ENCODE data around the gene RPS4Y1. TPM values are rescaled to one million over a fixed set of nuclear protein-coding genes. Genes with fewer than 3 reads are reported as not detected.

The RPS4Y1 gene
- polyA plus RNA-seq, 1 experiment = 1,141 TPM

DNA sequence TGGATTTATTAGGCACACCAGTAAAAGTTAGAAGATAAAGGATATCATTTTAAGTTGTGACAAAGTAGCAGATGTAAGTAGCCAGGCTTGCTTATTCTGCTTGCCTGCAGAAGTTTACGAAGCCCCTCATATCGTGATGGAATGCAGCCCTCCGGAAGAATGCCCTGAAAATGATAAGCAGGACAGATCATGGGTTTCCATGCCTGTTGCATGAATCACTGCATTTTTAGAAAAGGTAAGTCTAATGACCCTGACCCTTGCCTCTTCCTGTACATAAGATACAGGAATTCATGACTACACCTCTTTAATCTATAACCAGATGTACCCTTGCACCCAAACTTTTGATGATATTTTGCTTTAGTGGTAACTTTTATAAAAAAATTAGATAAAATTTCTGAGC, 16.9 kb upstream of the RPS4Y1 start:
- peaks cover 2% of the 10 kb centered on the region for H3K27me3 ChIP-seq (ENCODE audit: control insufficient read depth, insufficient read depth, low read length)
- TF ChIP-seq, protein P1, sequence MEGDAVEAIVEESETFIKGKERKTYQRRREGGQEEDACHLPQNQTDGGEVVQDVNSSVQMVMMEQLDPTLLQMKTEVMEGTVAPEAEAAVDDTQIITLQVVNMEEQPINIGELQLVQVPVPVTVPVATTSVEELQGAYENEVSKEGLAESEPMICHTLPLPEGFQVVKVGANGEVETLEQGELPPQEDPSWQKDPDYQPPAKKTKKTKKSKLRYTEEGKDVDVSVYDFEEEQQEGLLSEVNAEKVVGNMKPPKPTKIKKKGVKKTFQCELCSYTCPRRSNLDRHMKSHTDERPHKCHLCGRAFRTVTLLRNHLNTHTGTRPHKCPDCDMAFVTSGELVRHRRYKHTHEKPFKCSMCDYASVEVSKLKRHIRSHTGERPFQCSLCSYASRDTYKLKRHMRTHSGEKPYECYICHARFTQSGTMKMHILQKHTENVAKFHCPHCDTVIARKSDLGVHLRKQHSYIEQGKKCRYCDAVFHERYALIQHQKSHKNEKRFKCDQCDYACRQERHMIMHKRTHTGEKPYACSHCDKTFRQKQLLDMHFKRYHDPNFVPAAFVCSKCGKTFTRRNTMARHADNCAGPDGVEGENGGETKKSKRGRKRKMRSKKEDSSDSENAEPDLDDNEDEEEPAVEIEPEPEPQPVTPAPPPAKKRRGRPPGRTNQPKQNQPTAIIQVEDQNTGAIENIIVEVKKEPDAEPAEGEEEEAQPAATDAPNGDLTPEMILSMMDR (IDR thresholded peaks at IDR 0.05; ENCODE audit: low read depth, low read length) = no peak
- no peak overlapping the region for H3K4me3 ChIP-seq (ENCODE audit: low read depth, low read length)
- DNase-seq (ENCODE audit: low read depth, low spot score) = no peak
- ChIA-PET CTCF (no interaction called here), POLR2A (no interaction called here)
- no peak overlapping the region for H3K27ac ChIP-seq (ENCODE audit: low read depth, low read length)
- no peaks in the 10 kb centered on the region for H3K9me3 ChIP-seq (ENCODE audit: control insufficient read depth, insufficient read depth, low read length)

DNA sequence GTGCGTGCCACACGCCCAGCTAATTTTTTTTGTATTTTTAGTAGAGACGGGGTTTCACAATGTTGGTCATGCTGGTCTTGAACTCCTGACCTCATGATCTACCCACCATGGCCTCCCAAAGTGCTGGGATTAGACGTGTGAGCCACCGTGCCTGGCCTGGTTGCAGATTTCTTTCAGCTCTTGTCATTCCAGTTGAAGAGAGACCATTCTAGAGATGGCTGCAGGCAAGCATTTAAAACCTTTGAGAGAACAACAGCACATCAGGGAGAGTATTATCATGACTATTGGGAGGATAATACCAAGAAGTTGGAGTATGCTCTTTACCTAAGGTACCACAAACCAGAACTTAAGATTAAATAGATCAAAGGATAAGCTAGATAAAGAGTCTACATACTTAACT, 12.9 kb upstream of the RPS4Y1 start:
- TF ChIP-seq, protein P1 (IDR thresholded peaks at IDR 0.05; ENCODE audit: low read depth, low read length) = no peak
- peaks cover 5% of the 10 kb centered on the region for H3K27me3 ChIP-seq (ENCODE audit: control insufficient read depth, insufficient read depth, low read length)
- POLR2A ChIA-PET = no interaction called here

DNA sequence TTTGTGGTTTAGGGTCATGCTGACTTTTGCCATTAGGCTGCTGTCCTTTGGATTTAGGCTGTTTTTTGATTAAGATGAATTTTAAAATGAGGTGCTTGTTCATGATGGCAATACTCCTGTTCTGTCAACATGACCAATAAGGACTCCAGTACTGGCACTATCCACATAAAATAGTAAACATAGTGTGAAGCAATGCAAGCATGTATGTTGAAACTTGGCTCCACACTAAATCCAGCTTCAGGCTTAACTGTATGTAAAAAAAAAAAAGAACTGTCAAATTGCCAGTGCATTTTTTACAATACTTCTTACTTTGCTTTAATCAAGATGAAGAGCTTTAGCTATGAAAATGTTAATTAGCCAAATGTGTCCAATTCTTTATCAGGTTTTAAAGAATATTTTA, 6.2 kb upstream of the RPS4Y1 start:
- CTCF ChIA-PET = no interaction called here
- TF ChIP-seq, protein P1 (IDR thresholded peaks at IDR 0.05; ENCODE audit: low read depth, low read length) = no peak
- Histone ChIP-seq H3K4me3 (ENCODE audit: low read depth, low read length) (no peak overlapping the region), H3K27me3 (ENCODE audit: control insufficient read depth, insufficient read depth, low read length) (peaks cover 5% of the 10 kb centered on the region), H3K27ac (ENCODE audit: low read depth, low read length) (no peak overlapping the region), H3K9me3 (ENCODE audit: control insufficient read depth, insufficient read depth, low read length) (no peaks in the 10 kb centered on the region)
- POLR2A ChIA-PET = no interaction called here
- no peak for DNase-seq (ENCODE audit: low read depth, low spot score)

More for the DNA sequence above, 12.9 kb upstream of the RPS4Y1 start:
- DNase-seq (ENCODE audit: low read depth, low spot score) = no peak
- Histone ChIP-seq H3K27ac (ENCODE audit: low read depth, low read length) (no peak overlapping the region), H3K4me3 (ENCODE audit: low read depth, low read length) (no peak overlapping the region), H3K9me3 (ENCODE audit: control insufficient read depth, insufficient read depth, low read length) (no peaks in the 10 kb centered on the region)
- CTCF ChIA-PET = no interaction called here

DNA sequence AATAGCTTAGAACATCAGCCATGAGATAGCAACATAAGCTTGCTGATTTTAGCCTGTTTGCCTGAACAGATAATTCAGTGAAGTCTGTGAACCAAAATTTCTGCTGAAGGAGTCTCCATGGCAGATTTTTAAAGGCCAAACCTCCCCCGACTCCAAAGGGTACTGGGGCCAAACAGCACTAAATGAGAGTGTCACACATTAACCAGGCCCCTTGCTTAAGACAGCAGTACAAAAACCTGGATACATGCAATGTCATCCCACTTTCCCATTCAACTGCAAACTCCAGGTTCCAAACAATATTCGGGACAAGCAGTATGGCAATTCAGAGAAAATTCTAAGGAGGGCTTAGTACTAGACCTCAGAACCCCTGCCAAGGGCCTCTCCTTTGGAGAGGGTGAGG, 4.3 kb upstream of the RPS4Y1 start:
- Histone ChIP-seq H3K4me3 (ENCODE audit: low read depth, low read length) (no peak overlapping the region), H3K27me3 (ENCODE audit: control insufficient read depth, insufficient read depth, low read length) (peaks cover 5% of the 10 kb centered on the region), H3K9me3 (ENCODE audit: control insufficient read depth, insufficient read depth, low read length) (no peaks in the 10 kb centered on the region; the same call in 1 of the 2 replicates), H3K27ac (ENCODE audit: low read depth, low read length) (no peak overlapping the region)
- TF ChIP-seq, protein P1 (IDR thresholded peaks at IDR 0.05; ENCODE audit: low read depth, low read length) = no peak
- POLR2A ChIA-PET = no interaction called here
- CTCF ChIA-PET = no interaction called here
- DNase-seq (ENCODE audit: low read depth, low spot score) = no peak

DNA sequence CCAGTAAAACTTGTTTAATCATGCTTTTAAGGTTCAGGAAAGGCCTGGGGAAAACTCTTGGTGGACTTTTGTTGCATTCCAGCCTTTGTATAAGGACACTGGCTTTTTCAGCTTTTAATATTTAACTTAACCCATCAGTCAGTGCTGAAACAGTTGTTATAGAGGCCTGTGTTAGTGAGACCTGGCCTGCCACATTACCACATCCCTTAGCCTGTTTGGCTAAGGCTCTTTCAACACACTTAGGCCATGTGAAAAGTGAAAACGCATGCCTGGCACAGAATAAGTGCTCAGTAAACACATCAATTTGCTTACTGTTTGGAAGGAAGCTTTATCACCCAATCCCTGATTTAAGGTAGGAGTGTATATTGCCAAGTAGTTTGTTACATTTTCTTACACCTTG, 3.5 kb upstream of the RPS4Y1 start:
- Histone ChIP-seq H3K4me3 (ENCODE audit: low read depth, low read length) (no peak overlapping the region), H3K27ac (ENCODE audit: low read depth, low read length) (no peak overlapping the region), H3K27me3 (ENCODE audit: control insufficient read depth, insufficient read depth, low read length) (peaks cover 2% of the 10 kb centered on the region), H3K9me3 (ENCODE audit: control insufficient read depth, insufficient read depth, low read length) (no peaks in the 10 kb centered on the region; the same call in 1 of the 2 replicates)
- ChIA-PET POLR2A (no interaction called here), CTCF (no interaction called here)
- DNase-seq (ENCODE audit: low read depth, low spot score) = no peak
- TF ChIP-seq, protein P1 (IDR thresholded peaks at IDR 0.05; ENCODE audit: low read depth, low read length) = no peak
